GM12878 (cell line): ENCODE data around the gene SHISAL2B. TPM values are rescaled to one million over a fixed set of nuclear protein-coding genes. Genes with fewer than 3 reads are reported as not detected.

Experiments
- ATAC-seq: fragments of 200-7000 bp; cut with Tn5 transposase; 3 replicates; pipeline ENCODE4 v1.9.1; 2020; ENCODE audit warnings: mild to moderate bottlenecking, moderate library complexity
- BruUV-seq: library from RNA; stranded (reverse); fragments of 400-500 nt; replicated peaks from 2 replicates; lab custom pipeline; 2021; lab: Mats Ljungman, UMichigan
- CTCF ChIA-PET: fragments of 300-600 bp; sonication (Branson Sonifier 250); formaldehyde crosslinking; extraction: SDS; loops from one replicate; lab custom pipeline; 2021; ENCODE audit warnings: inconsistent platforms; lab: Yijun Ruan, JAX
- POLR2A ChIA-PET: fragments of 350-600 bp; formaldehyde crosslinking; extraction: SDS; loops from one replicate; lab custom pipeline; 2021; ENCODE audit warnings: inconsistent platforms; lab: Charles Lee
- RAD21 ChIA-PET: fragments of 300-600 bp; sonication (Branson Sonifier 250); formaldehyde crosslinking; loops from one replicate; lab custom pipeline; 2023; ENCODE audit warnings: antibody characterized with exemption; ENCODE audit not compliant: unreplicated experiment; lab: Charles Lee
- SMC1A ChIA-PET: fragments of 300-600 bp; sonication (Branson Sonifier 250); formaldehyde crosslinking; loops from one replicate; lab custom pipeline; 2023; ENCODE audit not compliant: unreplicated experiment, uncharacterized antibody; lab: Charles Lee
- DNase-seq: peaks from one replicate; pipeline ENCODE4 v3.0.0-alpha.2; 2011; ENCODE audit warnings: low read depth, low spot score
- FAIRE-seq: peaks from 3 replicates; lab custom pipeline; 2011; peaks lifted over from hg19 to GRCh38; lab: Jason Lieb, UNC
- H2AFZ ChIP-seq: 2 replicates; pipeline ENCODE4 v1.6.0; 2011; ENCODE audit warnings: low read depth, low read length, control low read depth; ENCODE audit not compliant: control insufficient read depth
- H3K27ac ChIP-seq: 2 replicates; pipeline ENCODE4 v1.5.1; 2011; ENCODE audit warnings: control low read depth; ENCODE audit not compliant: control insufficient read depth, insufficient read depth
- H3K27me3 ChIP-seq, 2 experiments: replicated peaks in 1 of 2; 2 replicates each; pipeline versions ENCODE4 v1.6.0 to v1.6.1; 2011; ENCODE audit warnings: low read length in 1 of 2; ENCODE audit not compliant: control insufficient read depth in 2 of 2, insufficient read depth in 2 of 2
- H3K36me3 ChIP-seq, 2 experiments: 2 replicates each; pipeline ENCODE4 v1.5.1; 2011; ENCODE audit warnings: low read length in 1 of 2; ENCODE audit not compliant: control insufficient read depth in 2 of 2, insufficient read depth in 2 of 2
- H3K4me1 ChIP-seq: 2 replicates; pipeline ENCODE4 v1.6.1; 2011; ENCODE audit warnings: mild to moderate bottlenecking, low read length, moderate library complexity, mixed read lengths; ENCODE audit not compliant: control insufficient read depth, insufficient read depth
- H3K4me2 ChIP-seq: 2 replicates; pipeline ENCODE4 v1.6.0; 2011; ENCODE audit warnings: control low read depth; ENCODE audit not compliant: control insufficient read depth, insufficient read depth
- H3K4me3 ChIP-seq: fragments of 200-600 bp; sonication (generic); 2 replicates; pipeline ENCODE4 v1.5.1; 2016
- H3K79me2 ChIP-seq: 2 replicates; pipeline ENCODE4 v1.6.0; 2011; ENCODE audit warnings: low read length; ENCODE audit not compliant: control insufficient read depth, insufficient read depth
- H3K9ac ChIP-seq: 2 replicates; pipeline ENCODE4 v1.8.0; 2011; ENCODE audit warnings: low read length, control low read depth, mixed read lengths; ENCODE audit not compliant: control insufficient read depth, insufficient read depth
- H3K9me3 ChIP-seq: replicated peaks from 3 replicates; pipeline ENCODE4 v1.5.1; 2011; ENCODE audit warnings: mild to moderate bottlenecking, low read length; ENCODE audit not compliant: control insufficient read depth, insufficient read depth
- H4K20me1 ChIP-seq: 2 replicates; pipeline ENCODE4 v1.6.0; 2011; ENCODE audit not compliant: control insufficient read depth, insufficient read depth
- ELK1 ChIP-seq: IDR thresholded peaks from 2 replicates; pipeline ENCODE4 v1.6.1; 2012; ENCODE audit warnings: low read depth, low read length, improper control_type of control experiment
- ESRRA ChIP-seq: IDR thresholded peaks from 2 replicates; pipeline ENCODE4 v1.6.1; 2012; ENCODE audit warnings: mild to moderate bottlenecking, low read length, improper control_type of control experiment
- FOS ChIP-seq: IDR thresholded peaks from 3 replicates; pipeline ENCODE4 v1.6.1; 2011; ENCODE audit warnings: borderline replicate concordance; ENCODE audit not compliant: insufficient read length; ENCODE audit errors: extremely low read depth
- HDAC2 ChIP-seq: fragments of 200-600 bp; sonication (generic); IDR thresholded peaks from 2 replicates; pipeline ENCODE4 v1.6.1; 2017
- IKZF1 ChIP-seq: fragments of 450-650 bp; conservative IDR thresholded peaks from 2 replicates; pipeline ENCODE4 v1.6.1; 2017; ENCODE audit warnings: antibody characterized with exemption, mild to moderate bottlenecking
- IRF4 ChIP-seq: IDR thresholded peaks from 2 replicates; pipeline ENCODE4 v1.6.1; 2011; ENCODE audit warnings: low read depth, low read length
- NRF1 ChIP-seq: conservative IDR thresholded peaks from 2 replicates; pipeline ENCODE4 v1.6.1; 2011; ENCODE audit warnings: mild to moderate bottlenecking, low read depth, low read length, improper control_type of control experiment
- POLR2AphosphoS2 ChIP-seq: IDR thresholded peaks from 2 replicates; pipeline ENCODE4 v1.6.1; 2011; ENCODE audit warnings: low read depth, mild to moderate bottlenecking, low read length, improper control_type of control experiment, moderate library complexity
- RAD21 ChIP-seq: IDR thresholded peaks from 2 replicates; pipeline ENCODE4 v1.6.1; 2011; ENCODE audit warnings: mild to moderate bottlenecking, low read depth, low read length, moderate library complexity; ENCODE audit not compliant: insufficient read depth
- SREBF2 ChIP-seq: IDR thresholded peaks from 2 replicates; pipeline ENCODE4 v1.6.1; 2012; ENCODE audit warnings: mild to moderate bottlenecking, low read length
- TARDBP ChIP-seq: IDR thresholded peaks from 2 replicates; pipeline ENCODE4 v1.6.1; 2016; ENCODE audit warnings: borderline replicate concordance
- TCF7 ChIP-seq: IDR thresholded peaks from 2 replicates; pipeline ENCODE4 v1.6.1; 2014; ENCODE audit warnings: antibody characterized with exemption, borderline replicate concordance
- YBX1 ChIP-seq: fragments of 450-650 bp; IDR thresholded peaks from 2 replicates; pipeline ENCODE4 v1.6.1; 2016; ENCODE audit warnings: antibody characterized with exemption
- WGBS: methylation state at CpG from one replicate; pipeline ENCODE4 v1.1.6; 2016; ENCODE audit warnings: low lambda C conversion rate; ENCODE audit not compliant: insufficient replicate concordance, insufficient coverage; ENCODE audit errors: missing lambda C conversion rate; 5-methylcytosine and 5-hydroxymethylcytosine counted together
- in situ Hi-C: fragments of 300-500 bp; cut with MboI; formaldehyde crosslinking; loops from 9 replicates; pipeline ENCODE4 v1.14.3; 2018; ENCODE audit warnings: mixed read lengths
- intact Hi-C: fragments of 100-400 bp; cut with micrococcal nuclease; formaldehyde crosslinking; loops from one replicate; pipeline ENCODE4 v1.14.2; 2022; ENCODE audit not compliant: unreplicated experiment
- polyA plus RNA-seq, 11 experiments: library from polyadenylated mRNA; depleted of rRNA in 4 of 11; unstranded in 6 of 11; stranded (reverse) in 5 of 11; fragments of >200 nt; fragmentation: Nextera tagmentation in 4 of 11; fragmentation: Illumina TruSeq in 1 of 11; extraction: Ambion mirVana in 4 of 11; extraction: Trizol in 1 of 11; gene quantifications; 1 replicate in 1 of 11; 2 replicates in 10 of 11; pipeline versions ENCODE4 v1.2.1 to v1.2.3, GENCODE V29; 2011 to 2016; ENCODE audit warnings: inconsistent platforms in 2 of 11, missing spikeins in 2 of 11, low read depth in 1 of 11
- total RNA-seq, 4 experiments: library from RNA; depleted of rRNA in 3 of 4; stranded (reverse); fragments of >200 nt in 3 of 4; fragmentation: Illumina TruSeq in 1 of 4; extraction: Trizol in 1 of 4; gene quantifications; 2 replicates each; pipeline versions ENCODE4 v1.2.1 to v1.2.3, GENCODE V29; 2013 to 2021
- TF ChIP-seq, protein P1 (sequence below): fragments of 450-650 bp; IDR thresholded peaks from 2 replicates; pipeline ENCODE4 v1.6.1; 2017; ENCODE audit warnings: low read depth, mild to moderate bottlenecking, moderate library complexity
- TF ChIP-seq, protein P2 (sequence below): fragments of 450-650 bp; IDR thresholded peaks from 2 replicates; pipeline ENCODE4 v1.6.1; 2016; ENCODE audit warnings: mild to moderate bottlenecking
- TF ChIP-seq, protein P3 (sequence below): fragments of 450-650 bp; IDR thresholded peaks from 2 replicates; pipeline ENCODE4 v1.6.1; 2018; ENCODE audit warnings: mild to moderate bottlenecking, low read depth, moderate library complexity; ENCODE audit not compliant: partially characterized antibody
- TF ChIP-seq, protein P4 (sequence below): fragments of 450-650 bp; IDR thresholded peaks from 2 replicates; pipeline ENCODE4 v1.6.1; 2014; ENCODE audit warnings: mild to moderate bottlenecking

Gene SHISAL2B
- total and polyA plus RNA-seq, 10 of the 15 experiments (the other 5 are each of a cell fraction or from before 2014, with no cell fraction given): not detected

DNA sequence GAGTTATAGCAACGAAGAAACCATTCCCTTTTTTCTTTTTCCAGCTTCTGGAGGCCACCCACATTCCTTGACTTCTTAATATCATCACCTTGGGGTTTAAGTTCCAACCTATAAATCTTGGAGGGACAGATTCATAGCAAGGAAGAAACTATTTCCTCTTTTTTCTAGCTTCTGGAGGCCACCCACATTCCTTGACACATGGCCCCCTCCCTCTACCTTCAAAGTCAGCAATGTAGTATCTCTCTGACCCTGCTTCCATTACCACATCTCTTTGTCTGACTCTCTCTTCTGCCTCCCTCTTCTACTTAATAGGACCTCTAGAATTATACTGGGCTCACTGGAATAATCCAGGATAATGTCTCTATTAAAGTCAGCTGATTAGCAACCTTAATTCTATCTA, 34.7 kb upstream of the SHISAL2B start:
- DNase-seq (no peak), FAIRE-seq (no peak)
- CTCF ChIA-PET: no interaction called here
- RAD21 ChIA-PET: no interaction called here
- whole genome bisulfite sequencing: 8% methylated on average over 1 of the region's 1 CpG
- no TSS peak for BruUV-seq
- Histone ChIP-seq H3K9ac (no peak overlapping the region), H3K4me2 (no peak overlapping the region), H2AFZ (no peak overlapping the region), H3K9me3 (no peaks in the 10 kb centered on the region; the same call in 2 of the 3 replicates)
- SMC1A ChIA-PET: interaction anchor here (0.6 to 0.9 kb wide), 2 partner anchors 20 to 481 kb away, joined by 3 read pairs; no protein-coding TSS in a partner anchor
- in situ Hi-C loops: no loop called here
- no peak for TF ChIP-seq TCF7
- no peak for TF ChIP-seq HDAC2
- no peak for TF ChIP-seq FOS
- TF ChIP-seq, protein P1, sequence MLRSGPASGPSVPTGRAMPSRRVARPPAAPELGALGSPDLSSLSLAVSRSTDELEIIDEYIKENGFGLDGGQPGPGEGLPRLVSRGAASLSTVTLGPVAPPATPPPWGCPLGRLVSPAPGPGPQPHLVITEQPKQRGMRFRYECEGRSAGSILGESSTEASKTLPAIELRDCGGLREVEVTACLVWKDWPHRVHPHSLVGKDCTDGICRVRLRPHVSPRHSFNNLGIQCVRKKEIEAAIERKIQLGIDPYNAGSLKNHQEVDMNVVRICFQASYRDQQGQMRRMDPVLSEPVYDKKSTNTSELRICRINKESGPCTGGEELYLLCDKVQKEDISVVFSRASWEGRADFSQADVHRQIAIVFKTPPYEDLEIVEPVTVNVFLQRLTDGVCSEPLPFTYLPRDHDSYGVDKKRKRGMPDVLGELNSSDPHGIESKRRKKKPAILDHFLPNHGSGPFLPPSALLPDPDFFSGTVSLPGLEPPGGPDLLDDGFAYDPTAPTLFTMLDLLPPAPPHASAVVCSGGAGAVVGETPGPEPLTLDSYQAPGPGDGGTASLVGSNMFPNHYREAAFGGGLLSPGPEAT: no peak
- no peak for TF ChIP-seq IRF4
- TF ChIP-seq, protein P2, sequence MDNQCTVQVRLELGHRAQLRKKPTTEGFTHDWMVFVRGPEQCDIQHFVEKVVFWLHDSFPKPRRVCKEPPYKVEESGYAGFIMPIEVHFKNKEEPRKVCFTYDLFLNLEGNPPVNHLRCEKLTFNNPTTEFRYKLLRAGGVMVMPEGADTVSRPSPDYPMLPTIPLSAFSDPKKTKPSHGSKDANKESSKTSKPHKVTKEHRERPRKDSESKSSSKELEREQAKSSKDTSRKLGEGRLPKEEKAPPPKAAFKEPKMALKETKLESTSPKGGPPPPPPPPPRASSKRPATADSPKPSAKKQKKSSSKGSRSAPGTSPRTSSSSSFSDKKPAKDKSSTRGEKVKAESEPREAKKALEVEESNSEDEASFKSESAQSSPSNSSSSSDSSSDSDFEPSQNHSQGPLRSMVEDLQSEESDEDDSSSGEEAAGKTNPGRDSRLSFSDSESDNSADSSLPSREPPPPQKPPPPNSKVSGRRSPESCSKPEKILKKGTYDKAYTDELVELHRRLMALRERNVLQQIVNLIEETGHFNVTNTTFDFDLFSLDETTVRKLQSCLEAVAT: no peak
- TF ChIP-seq IKZF1: no peak
- TF ChIP-seq NRF1: no peak
- TF ChIP-seq ELK1: no peak
- TF ChIP-seq, protein P3, sequence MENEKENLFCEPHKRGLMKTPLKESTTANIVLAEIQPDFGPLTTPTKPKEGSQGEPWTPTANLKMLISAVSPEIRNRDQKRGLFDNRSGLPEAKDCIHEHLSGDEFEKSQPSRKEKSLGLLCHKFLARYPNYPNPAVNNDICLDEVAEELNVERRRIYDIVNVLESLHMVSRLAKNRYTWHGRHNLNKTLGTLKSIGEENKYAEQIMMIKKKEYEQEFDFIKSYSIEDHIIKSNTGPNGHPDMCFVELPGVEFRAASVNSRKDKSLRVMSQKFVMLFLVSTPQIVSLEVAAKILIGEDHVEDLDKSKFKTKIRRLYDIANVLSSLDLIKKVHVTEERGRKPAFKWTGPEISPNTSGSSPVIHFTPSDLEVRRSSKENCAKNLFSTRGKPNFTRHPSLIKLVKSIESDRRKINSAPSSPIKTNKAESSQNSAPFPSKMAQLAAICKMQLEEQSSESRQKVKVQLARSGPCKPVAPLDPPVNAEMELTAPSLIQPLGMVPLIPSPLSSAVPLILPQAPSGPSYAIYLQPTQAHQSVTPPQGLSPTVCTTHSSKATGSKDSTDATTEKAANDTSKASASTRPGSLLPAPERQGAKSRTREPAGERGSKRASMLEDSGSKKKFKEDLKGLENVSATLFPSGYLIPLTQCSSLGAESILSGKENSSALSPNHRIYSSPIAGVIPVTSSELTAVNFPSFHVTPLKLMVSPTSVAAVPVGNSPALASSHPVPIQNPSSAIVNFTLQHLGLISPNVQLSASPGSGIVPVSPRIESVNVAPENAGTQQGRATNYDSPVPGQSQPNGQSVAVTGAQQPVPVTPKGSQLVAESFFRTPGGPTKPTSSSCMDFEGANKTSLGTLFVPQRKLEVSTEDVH: no peak
- TF ChIP-seq YBX1: no peak
- no peak for TF ChIP-seq SREBF2
- TF ChIP-seq ESRRA: no peak
- no peak for TF ChIP-seq TARDBP
- TF ChIP-seq RAD21: no peak
- no peak for TF ChIP-seq POLR2AphosphoS2
- TF ChIP-seq, protein P4, sequence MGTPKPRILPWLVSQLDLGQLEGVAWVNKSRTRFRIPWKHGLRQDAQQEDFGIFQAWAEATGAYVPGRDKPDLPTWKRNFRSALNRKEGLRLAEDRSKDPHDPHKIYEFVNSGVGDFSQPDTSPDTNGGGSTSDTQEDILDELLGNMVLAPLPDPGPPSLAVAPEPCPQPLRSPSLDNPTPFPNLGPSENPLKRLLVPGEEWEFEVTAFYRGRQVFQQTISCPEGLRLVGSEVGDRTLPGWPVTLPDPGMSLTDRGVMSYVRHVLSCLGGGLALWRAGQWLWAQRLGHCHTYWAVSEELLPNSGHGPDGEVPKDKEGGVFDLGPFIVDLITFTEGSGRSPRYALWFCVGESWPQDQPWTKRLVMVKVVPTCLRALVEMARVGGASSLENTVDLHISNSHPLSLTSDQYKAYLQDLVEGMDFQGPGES: no peak
- TF ChIP-seq, all 136 proteins: peak for 0
- Histone ChIP-seq H3K27me3 (no peaks in the 10 kb centered on the region), H4K20me1 (no peaks in the 10 kb centered on the region), H3K36me3 (no peaks in the 10 kb centered on the region), H3K4me1 (no peaks in the 10 kb centered on the region), H3K27ac (no peak overlapping the region), H3K79me2 (no peaks in the 10 kb centered on the region), H3K4me3 (no peak overlapping the region)
- POLR2A ChIA-PET: no interaction called here
- intact Hi-C loops: no loop called here
- ATAC-seq: no peak
